Lung (tissue), 12 donors: ENCODE measurements around the gene EHD1. TPM values are rescaled to one million over a fixed set of nuclear protein-coding genes. Genes with fewer than 3 reads are reported as not detected.
A peak's percentile ranks its signal among the peaks of the same experiment; 100 is the strongest.

Source experiments
- ATAC-seq: fragments of 200-7000 bp; cut with Tn5 transposase; one replicate; pipeline ENCODE4 v1.9.1; 2020; ENCODE audit warnings: moderate number of reproducible peaks; ENCODE audit not compliant: insufficient read depth, low FRiP score
- DNase-seq, 3 donors: peaks; one replicate each; pipeline ENCODE4 v3.0.0-alpha.2; 2013 to 2017
- H3K27ac ChIP-seq, 2 donors: one replicate each; pipeline ENCODE4 v1.5.1; 2013; ENCODE audit warnings: mild to moderate bottlenecking in 2 of 2, moderate library complexity in 2 of 2, control low read depth in 1 of 2, inconsistent platforms in 1 of 2, low read depth in 1 of 2, low read length in 1 of 2
- H3K27me3 ChIP-seq, 3 donors: one replicate each; pipeline ENCODE4 v1.5.1; 2013; ENCODE audit warnings: low read length in 2 of 3; ENCODE audit not compliant: control insufficient read depth in 3 of 3, insufficient read depth in 3 of 3
- H3K36me3 ChIP-seq, 4 donors: one replicate each; pipeline ENCODE4 v1.5.1; 2013; ENCODE audit warnings: low read length in 4 of 4, mild to moderate bottlenecking in 1 of 4, moderate library complexity in 1 of 4; ENCODE audit not compliant: control insufficient read depth in 4 of 4, insufficient read depth in 4 of 4
- H3K4me1 ChIP-seq, 5 donors: one replicate each; pipeline ENCODE4 v1.5.1; 2013; ENCODE audit warnings: low read length in 5 of 5, mild to moderate bottlenecking in 2 of 5, moderate library complexity in 1 of 5; ENCODE audit not compliant: control insufficient read depth in 5 of 5, insufficient read depth in 5 of 5
- H3K4me3 ChIP-seq: one replicate; pipeline ENCODE4 v1.5.1; 2013; ENCODE audit warnings: mild to moderate bottlenecking, control low read depth, moderate library complexity
- H3K9ac ChIP-seq, 2 donors: one replicate each; pipeline ENCODE4 v1.5.1; 2013; ENCODE audit warnings: low read length in 2 of 2, control low read depth in 1 of 2; ENCODE audit not compliant: insufficient read depth in 1 of 2
- H3K9me3 ChIP-seq, 4 donors: one replicate each; pipeline ENCODE4 v1.5.1; 2013; ENCODE audit warnings: low read length in 3 of 4, mild to moderate bottlenecking in 1 of 4, moderate library complexity in 1 of 4; ENCODE audit not compliant: control insufficient read depth in 4 of 4, insufficient read depth in 3 of 4
- WGBS, 2 donors: extraction: QIAGEN DNeasy Blood & Tissue Kit; methylation state at CpG; one replicate each; pipeline ENCODE4 v1.1.7; 2013; 5-methylcytosine and 5-hydroxymethylcytosine counted together
- polyA plus RNA-seq, 2 donors: library from polyadenylated mRNA; stranded (reverse); fragments of 200-250 nt; gene quantifications; one replicate each; pipeline ENCODE4 v1.2.1, GENCODE V29; 2013
- total RNA-seq, 2 donors: library from RNA; depleted of rRNA in 1 of 2; stranded (reverse); fragments of >200 nt in 1 of 2; gene quantifications; one replicate each; pipeline ENCODE4 v1.2.1, GENCODE V29; 2014 to 2021
- TF ChIP-seq, protein P1 (sequence below): IDR thresholded peaks from 2 replicates; pipeline ENCODE4 v1.5.1; 2012; ENCODE audit warnings: mild to moderate bottlenecking; ENCODE audit errors: control extremely low read depth, extremely low read depth
- donor health status: control.
- donor health status: control.
- donor health status: Bipolar disorder and iron deficiency.
- donor health status: healthy.
- donor health status: DM: yes; HTN: yes; CAD: no.

Gene EHD1
- total and polyA plus RNA-seq, 4 donors: 42.1 to 144 (median 105) TPM

DNA sequence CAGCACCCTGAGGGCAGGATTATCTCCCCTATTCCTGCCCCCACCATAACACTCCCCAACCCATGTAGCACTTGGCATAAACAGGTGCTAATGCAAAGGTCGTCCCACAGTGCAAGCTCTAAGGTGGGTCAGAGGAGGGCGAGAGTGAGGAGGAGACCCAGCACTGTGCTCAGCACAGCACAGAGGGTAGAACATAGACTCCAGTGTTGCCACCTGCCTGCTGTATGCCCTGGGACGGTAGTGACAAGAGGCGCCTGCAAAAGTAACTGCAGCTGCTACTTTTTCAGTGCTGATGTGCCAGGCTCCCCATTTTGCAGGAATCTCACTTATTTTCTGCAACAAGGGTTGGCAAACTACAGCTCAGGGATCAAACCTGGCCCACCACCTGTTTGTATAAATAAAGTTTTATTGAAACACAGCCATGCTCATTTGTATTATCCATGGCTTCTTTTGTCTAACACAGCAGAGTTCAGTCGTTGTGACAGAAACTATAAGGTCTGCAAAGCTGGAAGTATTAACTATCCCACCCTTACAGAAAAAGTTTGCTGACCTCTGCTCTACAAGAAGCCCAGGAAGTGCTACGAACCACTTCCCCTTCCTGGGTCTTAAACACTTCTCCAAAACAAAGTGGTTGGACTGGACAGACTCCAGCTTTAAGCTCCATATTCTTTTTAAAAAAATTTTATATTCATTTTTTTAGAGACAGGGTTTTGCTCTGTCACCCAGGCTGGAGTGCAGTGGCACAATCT is 17.0 kb downstream of the EHD1 start:
- ATAC-seq (no peak), DNase-seq (no peak)
- TF ChIP-seq, protein P1, sequence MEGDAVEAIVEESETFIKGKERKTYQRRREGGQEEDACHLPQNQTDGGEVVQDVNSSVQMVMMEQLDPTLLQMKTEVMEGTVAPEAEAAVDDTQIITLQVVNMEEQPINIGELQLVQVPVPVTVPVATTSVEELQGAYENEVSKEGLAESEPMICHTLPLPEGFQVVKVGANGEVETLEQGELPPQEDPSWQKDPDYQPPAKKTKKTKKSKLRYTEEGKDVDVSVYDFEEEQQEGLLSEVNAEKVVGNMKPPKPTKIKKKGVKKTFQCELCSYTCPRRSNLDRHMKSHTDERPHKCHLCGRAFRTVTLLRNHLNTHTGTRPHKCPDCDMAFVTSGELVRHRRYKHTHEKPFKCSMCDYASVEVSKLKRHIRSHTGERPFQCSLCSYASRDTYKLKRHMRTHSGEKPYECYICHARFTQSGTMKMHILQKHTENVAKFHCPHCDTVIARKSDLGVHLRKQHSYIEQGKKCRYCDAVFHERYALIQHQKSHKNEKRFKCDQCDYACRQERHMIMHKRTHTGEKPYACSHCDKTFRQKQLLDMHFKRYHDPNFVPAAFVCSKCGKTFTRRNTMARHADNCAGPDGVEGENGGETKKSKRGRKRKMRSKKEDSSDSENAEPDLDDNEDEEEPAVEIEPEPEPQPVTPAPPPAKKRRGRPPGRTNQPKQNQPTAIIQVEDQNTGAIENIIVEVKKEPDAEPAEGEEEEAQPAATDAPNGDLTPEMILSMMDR: no peak
- WGBS, 2 donors: 53 to 80% methylated on average over 6 of the region's 6 CpGs
- Histone ChIP-seq H3K4me1 (peaks cover 15 to 45% (median 23%) of the 10 kb centered on the region in 5 donors), H3K9ac (no peak overlapping the region), H3K36me3 (peaks cover 0 to 18% (median 7%) of the 10 kb centered on the region in 4 donors), H3K4me3 (no peak overlapping the region), H3K27ac (peak overlapping the region in 1 of 2 donors; percentile 47), H3K27me3 (no peaks in the 10 kb centered on the region), H3K9me3 (peaks cover 0 to 3% (median 0%) of the 10 kb centered on the region in 4 donors)

DNA sequence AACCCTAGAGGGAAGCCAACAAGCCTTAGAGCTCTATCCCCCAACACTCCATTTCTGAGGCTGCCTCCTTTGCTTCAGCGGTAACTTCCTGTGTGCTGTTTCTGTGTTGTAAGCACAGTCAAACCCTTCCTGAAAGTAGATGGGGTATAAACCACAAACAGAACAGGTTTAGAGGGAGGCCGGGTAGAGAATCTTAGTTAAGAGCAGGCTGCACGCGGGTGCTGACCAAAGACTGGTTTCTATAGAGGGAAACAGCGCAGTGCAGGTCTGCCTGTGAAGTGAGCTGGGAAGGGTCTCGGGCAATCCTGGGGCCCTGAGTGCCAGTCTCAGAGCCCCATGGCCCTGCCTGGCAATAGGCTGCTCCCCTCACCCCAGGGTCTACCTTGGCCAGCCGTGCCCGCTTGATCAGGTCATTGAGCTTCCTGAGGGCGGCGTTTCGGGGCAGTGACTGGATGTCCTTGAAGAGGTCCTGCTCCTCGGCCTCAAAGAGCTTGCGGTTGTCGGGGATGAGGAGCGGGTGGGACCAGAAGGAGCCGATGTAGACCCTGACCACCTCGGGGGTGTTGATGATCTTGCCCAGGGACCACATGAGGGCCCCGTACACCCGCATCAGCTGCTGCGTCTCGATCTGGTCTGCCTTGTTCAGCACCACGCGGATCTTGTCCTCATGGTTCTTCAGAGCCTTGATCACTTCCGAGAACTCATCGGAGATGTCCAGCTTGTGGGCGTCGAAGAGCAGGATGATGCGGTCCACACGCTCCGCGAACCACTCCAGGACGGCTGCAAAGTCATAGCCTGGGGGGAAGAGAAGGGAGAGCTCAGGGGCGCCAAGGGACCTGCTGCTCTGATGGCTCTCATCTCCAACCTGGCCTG is 18.6 kb downstream of the EHD1 start:
- H3K9me3 ChIP-seq: peaks cover 0 to 3% (median 0%) of the 10 kb centered on the region in 4 donors
- TF ChIP-seq, protein P1: no peak
- no peaks in the 10 kb centered on the region for H3K27me3 ChIP-seq
- H3K4me1 ChIP-seq: peaks cover 15 to 55% (median 29%) of the 10 kb centered on the region in 5 donors
- H3K36me3 ChIP-seq: peaks cover 0 to 22% (median 7%) of the 10 kb centered on the region in 4 donors
- no peak overlapping the region for H3K4me3 ChIP-seq
- peak overlapping the region; percentile 57 to 74 for H3K27ac ChIP-seq
- 66 to 83% methylated on average over 33 of the region's 33 CpGs for WGBS, 2 donors
- DNase-seq (no peak), ATAC-seq (no peak)
- no peak overlapping the region for H3K9ac ChIP-seq

DNA sequence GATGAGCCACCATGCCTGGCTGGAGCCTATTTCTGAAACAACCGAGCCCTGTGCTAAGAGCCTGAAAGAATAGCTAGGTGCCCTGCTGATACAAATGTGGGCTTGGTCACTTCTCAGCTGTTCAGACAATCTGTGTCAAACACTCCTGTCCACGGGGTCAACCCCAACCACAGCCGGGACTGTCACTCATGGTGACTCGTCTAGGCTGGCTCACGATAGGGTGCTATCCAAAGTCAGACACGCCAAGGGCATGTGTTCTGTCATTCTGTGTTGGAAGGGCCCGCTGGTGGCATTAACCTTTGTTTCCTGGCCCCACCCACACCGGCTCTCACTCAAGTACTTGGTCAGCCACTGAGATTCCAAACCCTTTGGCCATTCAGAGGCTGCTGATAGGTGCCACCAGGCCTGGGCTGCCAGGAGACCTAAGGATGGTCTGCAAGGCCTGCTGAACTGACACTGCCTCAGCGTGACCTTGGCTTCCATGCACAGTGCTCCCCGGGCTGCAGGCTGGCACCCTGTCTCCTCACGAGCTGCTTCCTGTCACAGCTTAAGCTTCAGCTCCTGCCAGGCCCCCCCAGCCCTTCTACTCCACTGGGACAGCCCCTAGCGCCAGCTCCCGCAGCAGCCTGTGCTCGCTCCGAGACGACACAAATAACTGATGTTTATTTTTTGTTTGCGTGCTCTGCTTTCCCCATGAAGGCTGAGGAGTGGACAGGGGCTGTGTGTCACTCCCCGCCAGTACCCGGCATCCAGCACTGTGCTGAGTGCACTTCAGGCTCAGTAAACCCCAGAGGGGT is 19.8 kb downstream of the EHD1 start:
- Histone ChIP-seq H3K36me3 (peaks cover 0 to 22% (median 11%) of the 10 kb centered on the region in 4 donors), H3K4me1 (peaks cover 8 to 59% (median 19%) of the 10 kb centered on the region in 5 donors), H3K9me3 (peaks cover 0 to 3% (median 0%) of the 10 kb centered on the region in 4 donors), H3K9ac (peak overlapping the region in 1 of 2 donors; percentile 42), H3K27ac (peak overlapping the region; percentile 57 to 74), H3K4me3 (no peak overlapping the region), H3K27me3 (no peaks in the 10 kb centered on the region)
- DNase-seq (no peak), ATAC-seq (no peak)
- 39 to 45% methylated on average over 19 of the region's 19 CpGs for WGBS, 2 donors
- TF ChIP-seq, protein P1: no peak
